Lung (tissue), 12 donors: ENCODE measurements around the gene MT1X. TPM values are rescaled to one million over a fixed set of nuclear protein-coding genes. Genes with fewer than 3 reads are reported as not detected.

Experiments
- ATAC-seq: fragments of 200-7000 bp; cut with Tn5 transposase; one replicate; pipeline ENCODE4 v1.9.1; 2020; ENCODE audit warnings: moderate number of reproducible peaks; ENCODE audit not compliant: insufficient read depth, low FRiP score
- DNase-seq, 3 donors: peaks; one replicate each; pipeline ENCODE4 v3.0.0-alpha.2; 2013 to 2017
- H3K27ac ChIP-seq, 2 donors: one replicate each; pipeline ENCODE4 v1.5.1; 2013; ENCODE audit warnings: mild to moderate bottlenecking in 2 of 2, moderate library complexity in 2 of 2, control low read depth in 1 of 2, inconsistent platforms in 1 of 2, low read depth in 1 of 2, low read length in 1 of 2
- H3K27me3 ChIP-seq, 3 donors: one replicate each; pipeline ENCODE4 v1.5.1; 2013; ENCODE audit warnings: low read length in 2 of 3; ENCODE audit not compliant: control insufficient read depth in 3 of 3, insufficient read depth in 3 of 3
- H3K36me3 ChIP-seq, 4 donors: one replicate each; pipeline ENCODE4 v1.5.1; 2013; ENCODE audit warnings: low read length in 4 of 4, mild to moderate bottlenecking in 1 of 4, moderate library complexity in 1 of 4; ENCODE audit not compliant: control insufficient read depth in 4 of 4, insufficient read depth in 4 of 4
- H3K4me1 ChIP-seq, 5 donors: one replicate each; pipeline ENCODE4 v1.5.1; 2013; ENCODE audit warnings: low read length in 5 of 5, mild to moderate bottlenecking in 2 of 5, moderate library complexity in 1 of 5; ENCODE audit not compliant: control insufficient read depth in 5 of 5, insufficient read depth in 5 of 5
- H3K4me3 ChIP-seq: one replicate; pipeline ENCODE4 v1.5.1; 2013; ENCODE audit warnings: mild to moderate bottlenecking, control low read depth, moderate library complexity
- H3K9ac ChIP-seq, 2 donors: one replicate each; pipeline ENCODE4 v1.5.1; 2013; ENCODE audit warnings: low read length in 2 of 2, control low read depth in 1 of 2; ENCODE audit not compliant: insufficient read depth in 1 of 2
- H3K9me3 ChIP-seq, 4 donors: one replicate each; pipeline ENCODE4 v1.5.1; 2013; ENCODE audit warnings: low read length in 3 of 4, mild to moderate bottlenecking in 1 of 4, moderate library complexity in 1 of 4; ENCODE audit not compliant: control insufficient read depth in 4 of 4, insufficient read depth in 3 of 4
- WGBS, 2 donors: extraction: QIAGEN DNeasy Blood & Tissue Kit; methylation state at CpG; one replicate each; pipeline ENCODE4 v1.1.7; 2013; 5-methylcytosine and 5-hydroxymethylcytosine counted together
- polyA plus RNA-seq, 2 donors: library from polyadenylated mRNA; stranded (reverse); fragments of 200-250 nt; gene quantifications; one replicate each; pipeline ENCODE4 v1.2.1, GENCODE V29; 2013
- total RNA-seq, 2 donors: library from RNA; depleted of rRNA in 1 of 2; stranded (reverse); fragments of >200 nt in 1 of 2; gene quantifications; one replicate each; pipeline ENCODE4 v1.2.1, GENCODE V29; 2014 to 2021
- TF ChIP-seq, protein P1 (sequence below): IDR thresholded peaks from 2 replicates; pipeline ENCODE4 v1.5.1; 2012; ENCODE audit warnings: mild to moderate bottlenecking; ENCODE audit errors: control extremely low read depth, extremely low read depth
- donor health status: control.
- donor health status: control.
- donor health status: Bipolar disorder and iron deficiency.
- donor health status: healthy.
- donor health status: DM: yes; HTN: yes; CAD: no.

MT1X gene
- total and polyA plus RNA-seq, 4 donors: 39.3 to 989 (median 306) TPM

GRCh38 chr16:56641166-56641565 lies 41.1 kb upstream of the MT1X start:
- TF ChIP-seq, protein P1, sequence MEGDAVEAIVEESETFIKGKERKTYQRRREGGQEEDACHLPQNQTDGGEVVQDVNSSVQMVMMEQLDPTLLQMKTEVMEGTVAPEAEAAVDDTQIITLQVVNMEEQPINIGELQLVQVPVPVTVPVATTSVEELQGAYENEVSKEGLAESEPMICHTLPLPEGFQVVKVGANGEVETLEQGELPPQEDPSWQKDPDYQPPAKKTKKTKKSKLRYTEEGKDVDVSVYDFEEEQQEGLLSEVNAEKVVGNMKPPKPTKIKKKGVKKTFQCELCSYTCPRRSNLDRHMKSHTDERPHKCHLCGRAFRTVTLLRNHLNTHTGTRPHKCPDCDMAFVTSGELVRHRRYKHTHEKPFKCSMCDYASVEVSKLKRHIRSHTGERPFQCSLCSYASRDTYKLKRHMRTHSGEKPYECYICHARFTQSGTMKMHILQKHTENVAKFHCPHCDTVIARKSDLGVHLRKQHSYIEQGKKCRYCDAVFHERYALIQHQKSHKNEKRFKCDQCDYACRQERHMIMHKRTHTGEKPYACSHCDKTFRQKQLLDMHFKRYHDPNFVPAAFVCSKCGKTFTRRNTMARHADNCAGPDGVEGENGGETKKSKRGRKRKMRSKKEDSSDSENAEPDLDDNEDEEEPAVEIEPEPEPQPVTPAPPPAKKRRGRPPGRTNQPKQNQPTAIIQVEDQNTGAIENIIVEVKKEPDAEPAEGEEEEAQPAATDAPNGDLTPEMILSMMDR: no peak
- ATAC-seq (no peak), DNase-seq (no peak)
- no peak overlapping the region for H3K27ac ChIP-seq
- no peak overlapping the region for H3K4me3 ChIP-seq
- no peaks in the 10 kb centered on the region for H3K36me3 ChIP-seq
- WGBS, 2 donors: 83 to 95% methylated on average over 2 of the region's 2 CpGs
- H3K27me3 ChIP-seq: peaks cover 0 to 94% (median 92%) of the 10 kb centered on the region in 3 donors
- H3K9me3 ChIP-seq: no peaks in the 10 kb centered on the region
- peaks cover 0 to 11% (median 5%) of the 10 kb centered on the region in 5 donors for H3K4me1 ChIP-seq
- no peak overlapping the region for H3K9ac ChIP-seq

DNA sequence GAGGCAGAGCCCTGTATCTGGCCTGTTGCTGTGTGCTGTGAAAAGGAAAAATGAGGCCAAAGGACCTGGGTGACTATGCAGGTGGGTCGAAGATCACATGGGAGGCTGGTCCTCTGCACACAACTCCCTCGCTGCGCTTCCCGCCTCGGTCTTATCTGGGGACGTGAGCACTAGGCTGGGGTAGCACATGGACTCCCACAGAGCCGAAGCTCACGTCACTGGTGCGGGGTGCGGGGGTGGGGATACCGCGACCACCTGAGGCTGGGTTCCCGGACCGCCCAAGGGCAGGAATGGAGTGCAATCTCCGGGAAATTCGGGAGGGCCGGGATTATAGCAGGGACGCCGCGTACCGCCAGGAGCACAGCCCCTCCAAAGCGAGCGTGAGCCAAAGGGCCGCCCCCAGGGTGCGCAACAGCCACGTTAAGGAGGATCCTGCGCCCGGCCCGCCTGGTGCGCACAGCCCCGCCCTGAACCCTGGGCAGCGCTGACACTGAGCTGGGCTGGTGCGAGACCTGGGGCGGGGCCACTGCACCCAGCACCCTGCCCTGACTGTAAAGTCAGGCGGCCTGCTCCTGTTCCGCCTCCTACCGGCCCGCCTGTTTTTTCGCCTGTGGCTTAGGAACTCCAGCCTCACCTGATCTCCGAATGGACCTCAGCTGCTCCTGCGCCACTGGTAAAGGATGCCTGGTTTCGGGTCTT lies 39.0 kb upstream of the MT1X start:
- Histone ChIP-seq H3K4me3 (no peak overlapping the region), H3K9ac (no peak overlapping the region), H3K9me3 (no peaks in the 10 kb centered on the region), H3K4me1 (peaks cover 0 to 11% (median 5%) of the 10 kb centered on the region in 5 donors), H3K36me3 (no peaks in the 10 kb centered on the region), H3K27ac (peak overlapping the region in 1 of 2 donors; percentile 25), H3K27me3 (peaks cover 0 to 93% (median 91%) of the 10 kb centered on the region in 3 donors)
- TF ChIP-seq, protein P1: peak; percentile 22
- peak in 2 of 3 donors; percentile 19 to 27 for DNase-seq
- 8 to 10% methylated on average over 41 to 42 of the region's 42 CpGs for WGBS, 2 donors
- peak; percentile 94 for ATAC-seq

DNA sequence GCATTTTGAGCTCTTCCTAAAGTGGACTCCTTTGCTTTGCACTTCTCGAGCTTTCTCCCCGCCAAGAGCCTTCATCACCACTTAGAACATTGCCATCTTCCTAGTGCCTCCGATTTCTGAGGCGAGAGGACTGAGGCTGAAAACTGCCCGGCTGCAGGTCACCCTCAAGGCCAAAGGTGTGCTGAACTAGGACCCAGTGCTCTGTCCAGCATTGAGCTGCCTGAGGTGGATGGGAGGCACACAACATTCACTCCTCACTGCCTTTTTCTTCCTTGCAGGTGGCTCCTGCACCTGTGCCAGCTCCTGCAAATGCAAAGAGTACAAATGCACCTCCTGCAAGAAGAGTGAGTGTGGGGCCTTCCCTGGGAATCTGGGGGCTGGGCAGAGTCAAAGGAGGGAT lies 38.4 kb upstream of the MT1X start:
- H3K36me3 ChIP-seq: no peaks in the 10 kb centered on the region
- no peak overlapping the region for H3K9ac ChIP-seq
- DNase-seq (no peak), ATAC-seq (no peak)
- WGBS, 2 donors: 39 to 48% methylated on average over 5 of the region's 5 CpGs
- H3K4me3 ChIP-seq: no peak overlapping the region
- H3K27me3 ChIP-seq: peaks cover 0 to 94% (median 93%) of the 10 kb centered on the region in 3 donors
- no peak overlapping the region for H3K27ac ChIP-seq
- TF ChIP-seq, protein P1: no peak
- H3K4me1 ChIP-seq: peaks cover 0 to 7% (median 3%) of the 10 kb centered on the region in 5 donors
- H3K9me3 ChIP-seq: no peaks in the 10 kb centered on the region

DNA sequence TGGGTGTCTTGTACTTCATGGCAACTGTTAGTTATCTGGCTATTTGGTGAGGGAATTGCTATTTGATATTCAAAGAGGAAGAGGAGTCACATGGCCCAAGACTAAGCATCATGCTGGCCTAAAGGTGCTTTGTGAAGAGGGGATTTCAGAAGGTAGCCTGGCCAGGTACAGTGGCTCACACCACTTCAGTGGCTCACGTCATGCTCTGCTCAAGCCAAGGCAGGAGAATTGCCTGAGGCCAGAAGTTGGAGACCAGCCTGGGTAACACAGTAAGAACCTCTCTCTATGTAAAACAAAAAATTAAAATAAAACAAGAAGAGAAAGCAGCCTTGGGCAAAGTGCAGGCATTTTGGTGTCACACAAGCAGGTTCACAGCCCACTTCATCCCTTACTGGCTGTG lies 37.0 kb upstream of the MT1X start:
- Histone ChIP-seq H3K27ac (no peak overlapping the region), H3K9ac (no peak overlapping the region), H3K4me1 (peaks cover 0 to 6% (median 0%) of the 10 kb centered on the region in 5 donors), H3K9me3 (no peaks in the 10 kb centered on the region), H3K4me3 (no peak overlapping the region), H3K36me3 (no peaks in the 10 kb centered on the region), H3K27me3 (peaks cover 0 to 90% (median 88%) of the 10 kb centered on the region in 3 donors)
- ATAC-seq (no peak), DNase-seq (no peak)
- 84 to 97% methylated on average over 1 of the region's 1 CpG for WGBS, 2 donors
- TF ChIP-seq, protein P1: no peak
